Stimulated activated CD4-positive, alpha-beta T cell treated with anti-CD3 and anti-CD28 coated beads, TNF-alpha, amount 100 ng/mL, for 48 hours (primary cell): ENCODE measurements around the gene SIM2.

Experiments used
- DNase-seq, 3 donors: peaks; one replicate each; pipeline ENCODE4 v3.0.0-alpha.2; 2020; ENCODE audit warnings: low read depth in 3 of 3

The SIM2 gene

DNA sequence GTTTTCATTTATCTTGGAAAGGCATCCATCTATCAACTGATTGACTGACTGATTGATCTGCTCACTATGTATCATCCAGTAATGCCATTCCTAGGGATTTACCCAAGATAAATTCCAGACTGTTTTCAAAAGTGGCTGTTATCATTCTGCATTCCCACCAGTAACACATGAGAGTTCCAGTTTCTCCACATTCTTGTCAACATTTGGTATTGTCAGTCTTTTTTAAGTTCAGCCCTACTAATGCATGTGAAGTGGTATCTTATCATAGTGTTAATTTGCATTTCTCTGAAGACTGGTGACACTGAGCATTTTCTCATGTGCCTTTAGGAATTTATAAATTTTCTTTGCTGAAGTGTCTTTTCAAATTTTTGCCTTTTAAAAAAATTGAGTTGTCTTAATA is 99.6 kb downstream of the SIM2 start:
- no peak for DNase-seq
